HG02678 (cell line): Measurements from ENCODE around the gene RSPH1.
"Not testable (repeated sequence)": the region's sequence is repeated elsewhere in the genome, so short reads cannot be mapped to it uniquely, and the experiment has no call there.

Experiments
- ATAC-seq: cut with Tn5 transposase; IDR thresholded peaks from one replicate; pipeline ENCODE4 v1.9.1; 2021; ENCODE audit warnings: mild to moderate bottlenecking, moderate library complexity; ENCODE audit not compliant: unreplicated experiment

The RSPH1 gene

GRCh38 chr21:42489991-42490390 lies 6.0 kb downstream of the RSPH1 start:
- no peak for ATAC-seq

- no peak for ATAC-seq
Observed at GRCh38 chr21:42489006-42489563, 6.9 kb downstream of the RSPH1 start.

GRCh38 chr21:42486531-42486930 lies 9.5 kb downstream of the RSPH1 start:
- no peak for ATAC-seq

- no peak for ATAC-seq
Observed at GRCh38 chr21:42486072-42486471, 10.0 kb downstream of the RSPH1 start.

GRCh38 chr21:42484966-42485365 lies 11.1 kb downstream of the RSPH1 start:
- ATAC-seq = no peak

GRCh38 chr21:42481169-42481568 lies 14.9 kb downstream of the RSPH1 start:
- no peak for ATAC-seq

- ATAC-seq = no peak
Observed at GRCh38 chr21:42480736-42481135, 15.3 kb downstream of the RSPH1 start.

- no peak for ATAC-seq
Observed at GRCh38 chr21:42479582-42479981, 16.4 kb downstream of the RSPH1 start.

GRCh38 chr21:42478504-42478903 lies 17.5 kb downstream of the RSPH1 start:
- ATAC-seq = peak; percentile 50

- ATAC-seq = no peak
Observed at GRCh38 chr21:42476388-42477331, 19.4 kb downstream of the RSPH1 start.

- no peak for ATAC-seq
Observed at GRCh38 chr21:42475526-42476387, 20.3 kb downstream of the RSPH1 start.

GRCh38 chr21:42475036-42475435 lies 21.0 kb downstream of the RSPH1 start:
- no peak for ATAC-seq

GRCh38 chr21:42474043-42474831 lies 21.8 kb downstream of the RSPH1 start:
- ATAC-seq = no peak

- ATAC-seq = no peak
Observed at GRCh38 chr21:42473498-42474042, 22.5 kb downstream of the RSPH1 start.

- ATAC-seq = no peak
Observed at GRCh38 chr21:42472521-42472920, 23.5 kb downstream of the RSPH1 start.

- no peak for ATAC-seq
Observed at GRCh38 chr21:42471716-42472330, 24.2 kb downstream of the RSPH1 start.

- no peak for ATAC-seq
Observed at GRCh38 chr21:42471206-42471605, 24.8 kb downstream of the RSPH1 start.

GRCh38 chr21:42469726-42470125 lies 26.3 kb downstream of the RSPH1 start:
- not testable (repeated sequence) for ATAC-seq

- peak; percentile 46 for ATAC-seq
Observed at GRCh38 chr21:42469272-42469671, 26.8 kb downstream of the RSPH1 start.
